ENCODE measurements around the gene ZCCHC8.

DNA sequence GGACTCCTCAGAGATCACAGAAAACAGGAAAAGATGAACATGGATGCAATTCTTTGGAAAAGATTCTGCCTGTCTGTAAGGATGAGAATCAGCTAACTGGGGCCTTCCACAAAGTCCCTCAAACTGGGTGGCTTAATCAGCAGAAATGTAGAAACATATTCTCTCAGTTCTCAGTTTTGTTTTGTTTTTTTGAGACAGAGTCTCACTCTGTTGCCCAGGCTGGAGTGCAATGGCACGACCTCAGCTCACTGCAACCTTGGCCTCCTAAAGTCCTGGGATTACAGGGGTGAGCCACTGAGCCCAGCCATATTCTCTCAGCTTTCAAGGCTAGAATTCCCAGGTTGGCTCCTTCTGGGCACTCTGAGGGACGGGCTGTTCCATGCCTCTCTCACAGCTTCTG, 40.1 kb downstream of the ZCCHC8 start:
- TF ChIP-seq, protein P1, sequence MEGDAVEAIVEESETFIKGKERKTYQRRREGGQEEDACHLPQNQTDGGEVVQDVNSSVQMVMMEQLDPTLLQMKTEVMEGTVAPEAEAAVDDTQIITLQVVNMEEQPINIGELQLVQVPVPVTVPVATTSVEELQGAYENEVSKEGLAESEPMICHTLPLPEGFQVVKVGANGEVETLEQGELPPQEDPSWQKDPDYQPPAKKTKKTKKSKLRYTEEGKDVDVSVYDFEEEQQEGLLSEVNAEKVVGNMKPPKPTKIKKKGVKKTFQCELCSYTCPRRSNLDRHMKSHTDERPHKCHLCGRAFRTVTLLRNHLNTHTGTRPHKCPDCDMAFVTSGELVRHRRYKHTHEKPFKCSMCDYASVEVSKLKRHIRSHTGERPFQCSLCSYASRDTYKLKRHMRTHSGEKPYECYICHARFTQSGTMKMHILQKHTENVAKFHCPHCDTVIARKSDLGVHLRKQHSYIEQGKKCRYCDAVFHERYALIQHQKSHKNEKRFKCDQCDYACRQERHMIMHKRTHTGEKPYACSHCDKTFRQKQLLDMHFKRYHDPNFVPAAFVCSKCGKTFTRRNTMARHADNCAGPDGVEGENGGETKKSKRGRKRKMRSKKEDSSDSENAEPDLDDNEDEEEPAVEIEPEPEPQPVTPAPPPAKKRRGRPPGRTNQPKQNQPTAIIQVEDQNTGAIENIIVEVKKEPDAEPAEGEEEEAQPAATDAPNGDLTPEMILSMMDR (IDR thresholded peaks at IDR 0.05): no peak
- TF ChIP-seq POLR2A (IDR thresholded peaks at IDR 0.05) (no peak), EP300 (IDR thresholded peaks at IDR 0.05) (no peak)

Data from stomach (tissue), 4 donors.